HG03521 (cell line): ENCODE data around the gene SHANK2.

ENCODE experiments used
- ATAC-seq: cut with Tn5 transposase; IDR thresholded peaks from one replicate; pipeline ENCODE4 v1.9.1; 2021; ENCODE audit warnings: mild to moderate bottlenecking, moderate library complexity; ENCODE audit not compliant: unreplicated experiment

The SHANK2 gene

DNA sequence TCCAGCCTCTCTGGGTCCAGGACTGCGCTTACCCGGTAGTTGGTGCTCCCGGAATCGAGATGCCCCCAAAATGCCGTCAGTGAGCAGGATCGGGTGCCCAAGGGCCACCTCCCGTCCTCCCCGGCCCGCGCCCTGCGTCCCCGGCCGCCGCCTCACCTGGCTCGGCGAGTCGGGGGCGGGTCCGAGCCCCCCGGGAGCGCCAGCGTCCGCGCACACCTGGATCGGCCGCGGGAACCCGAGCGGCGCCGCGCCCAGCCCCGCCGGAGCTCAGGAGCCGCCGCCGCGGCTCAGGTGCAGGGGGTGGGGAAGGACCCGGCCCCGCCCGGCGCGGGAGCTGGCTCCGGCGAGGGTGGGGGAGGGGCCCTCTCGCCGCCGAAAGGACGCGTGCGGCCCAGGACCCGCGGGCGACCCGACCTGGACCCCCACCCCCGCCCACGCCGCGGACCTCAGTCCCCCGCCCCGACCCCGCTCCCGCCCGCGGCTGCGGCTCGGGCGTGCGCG lies at the start of gene SHANK2:
TSS of gene SHANK2 (minus strand) at position 309 of the 501 bp plus-strand sequence. CDS start 105,251 bp downstream, outside the sequence.
- no peak for ATAC-seq

DNA sequence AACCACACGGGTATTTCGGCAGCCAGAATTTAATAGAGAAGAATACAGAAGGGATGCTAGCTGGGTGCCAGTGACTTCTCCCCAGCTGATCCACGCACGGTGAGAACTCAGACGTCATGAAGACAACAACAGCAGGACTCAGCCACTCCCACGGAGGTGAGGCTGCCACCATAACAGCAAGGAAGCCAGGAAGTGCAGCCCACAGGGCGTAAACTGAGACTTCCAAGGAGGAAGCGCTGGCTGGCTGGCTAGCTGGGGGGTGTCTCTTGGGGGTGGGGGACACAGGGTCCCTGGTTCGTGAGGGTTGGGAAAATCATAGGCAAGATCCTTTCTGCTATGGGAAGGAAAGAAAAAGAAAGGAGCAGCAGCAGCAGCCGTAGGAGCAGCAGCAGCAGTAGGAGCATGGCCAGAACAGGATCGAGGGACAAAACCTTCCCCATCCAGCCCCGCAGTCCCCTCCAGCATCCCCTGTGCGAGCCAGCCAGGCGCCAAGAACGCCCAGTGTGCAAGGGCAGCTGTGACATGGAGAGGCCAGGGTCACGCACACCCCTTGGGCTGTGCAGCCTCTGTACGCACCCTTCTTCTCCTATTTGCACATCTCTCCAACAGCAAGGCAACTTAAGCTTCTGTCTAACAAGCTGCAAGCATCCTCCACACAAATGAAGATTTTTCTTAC lies 49.6 kb upstream of the SHANK2 start:
- ATAC-seq, result no peak

DNA sequence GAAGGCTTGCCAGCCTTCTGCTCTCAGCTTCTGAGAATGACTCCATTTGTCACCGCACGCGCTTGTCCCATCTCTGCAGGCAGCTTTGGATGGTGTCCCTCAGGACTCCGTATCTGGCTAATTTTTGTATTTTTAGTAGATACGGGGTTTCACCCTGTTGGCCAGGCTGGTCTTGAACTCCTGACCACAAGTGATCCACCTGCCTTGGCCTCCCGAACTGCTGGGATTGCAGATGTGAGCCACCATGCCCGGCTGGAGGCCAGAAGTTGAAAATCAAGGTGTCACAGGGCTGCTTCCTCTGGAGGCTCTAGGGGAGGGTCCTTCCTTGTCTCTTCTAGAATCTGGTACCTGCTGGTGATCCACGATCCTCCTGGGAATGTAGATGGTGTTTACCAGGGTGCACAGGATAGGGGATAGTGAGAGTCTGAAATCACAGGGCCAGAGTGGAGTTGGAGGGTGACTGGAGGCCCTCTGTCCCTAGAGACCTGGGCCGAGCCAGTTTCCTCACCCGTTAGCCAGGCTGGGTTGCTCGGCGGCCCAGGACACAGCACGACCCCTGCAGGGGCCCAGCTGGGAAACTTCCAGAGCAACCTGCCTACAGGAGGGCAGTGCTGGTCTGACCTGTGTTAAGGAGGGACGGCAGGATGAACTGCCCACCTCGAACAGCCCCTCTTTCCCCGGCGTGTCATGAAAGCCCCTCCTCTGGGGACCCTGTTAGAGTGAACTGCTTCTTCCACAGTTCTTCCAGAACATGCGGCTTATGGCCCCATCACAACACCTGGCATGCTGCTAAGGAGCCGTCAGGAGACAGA lies 48.9 kb upstream of the SHANK2 start:
- ATAC-seq, result no peak

DNA sequence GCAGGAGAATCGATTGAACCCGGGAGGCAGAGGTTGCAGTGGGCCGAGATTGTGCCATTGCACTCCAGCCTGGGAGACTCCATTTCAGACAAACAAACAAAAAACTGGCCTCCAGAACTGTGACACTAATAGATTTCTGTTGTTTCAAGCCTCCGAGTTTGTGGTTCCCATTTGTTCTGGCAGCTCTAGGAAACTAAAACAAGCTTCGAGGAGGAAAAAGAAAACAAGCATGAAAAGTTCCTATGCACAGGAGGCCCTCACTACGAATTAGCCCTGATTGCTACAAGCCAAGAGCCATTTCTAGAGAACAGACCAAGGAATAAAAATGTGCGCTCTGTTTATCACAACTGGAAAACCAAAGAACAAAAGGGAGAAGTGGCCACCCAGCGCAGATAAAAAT lies 47.8 kb upstream of the SHANK2 start:
- no peak for ATAC-seq

DNA sequence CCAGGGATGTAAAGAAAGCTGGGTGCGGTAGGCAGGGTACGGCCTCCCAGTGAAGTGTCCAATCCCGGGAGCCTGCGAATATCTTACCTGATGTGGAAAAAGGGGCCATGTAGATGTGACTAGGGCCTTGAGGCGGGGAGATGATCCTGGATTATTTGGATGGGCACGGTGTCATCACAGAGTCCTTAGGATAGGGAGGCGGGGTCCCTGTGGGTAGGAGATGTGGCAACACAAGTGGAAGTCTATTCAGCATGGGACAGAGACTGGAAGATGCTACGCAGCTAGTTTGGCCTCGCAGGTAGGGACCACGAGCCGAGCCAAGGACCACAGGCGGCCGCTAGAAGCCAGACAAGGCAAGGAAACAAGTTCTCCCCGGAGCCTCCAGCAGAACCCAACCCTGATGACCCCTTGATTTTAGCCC lies 46.4 kb upstream of the SHANK2 start:
- ATAC-seq, result no peak

DNA sequence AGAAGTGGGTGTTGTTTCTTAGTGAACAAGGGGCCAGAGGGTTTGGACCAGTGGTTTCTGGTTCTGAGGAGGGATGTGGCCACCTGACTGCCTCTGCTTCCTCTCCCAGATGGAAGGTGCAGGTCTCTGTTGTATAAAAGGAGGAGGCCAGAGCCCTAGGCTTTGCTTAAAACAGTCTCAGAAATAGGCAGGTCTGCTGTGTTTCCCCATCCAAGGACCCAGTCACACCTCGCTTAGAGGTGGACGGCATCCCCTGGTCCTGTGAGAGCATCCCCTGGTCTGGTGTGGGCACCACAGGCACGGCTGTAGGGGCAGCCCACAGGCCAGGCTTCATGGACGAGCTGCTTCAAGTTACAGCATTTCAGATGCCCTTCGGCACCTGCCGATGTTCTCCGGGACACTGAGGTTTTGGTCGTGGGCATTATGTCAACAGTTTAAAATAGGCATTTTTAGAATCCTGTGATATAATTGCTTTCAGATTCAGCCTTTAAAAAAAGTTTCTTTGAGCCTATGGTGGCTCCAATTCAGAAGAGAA lies 45.7 kb upstream of the SHANK2 start:
- ATAC-seq, result no peak

DNA sequence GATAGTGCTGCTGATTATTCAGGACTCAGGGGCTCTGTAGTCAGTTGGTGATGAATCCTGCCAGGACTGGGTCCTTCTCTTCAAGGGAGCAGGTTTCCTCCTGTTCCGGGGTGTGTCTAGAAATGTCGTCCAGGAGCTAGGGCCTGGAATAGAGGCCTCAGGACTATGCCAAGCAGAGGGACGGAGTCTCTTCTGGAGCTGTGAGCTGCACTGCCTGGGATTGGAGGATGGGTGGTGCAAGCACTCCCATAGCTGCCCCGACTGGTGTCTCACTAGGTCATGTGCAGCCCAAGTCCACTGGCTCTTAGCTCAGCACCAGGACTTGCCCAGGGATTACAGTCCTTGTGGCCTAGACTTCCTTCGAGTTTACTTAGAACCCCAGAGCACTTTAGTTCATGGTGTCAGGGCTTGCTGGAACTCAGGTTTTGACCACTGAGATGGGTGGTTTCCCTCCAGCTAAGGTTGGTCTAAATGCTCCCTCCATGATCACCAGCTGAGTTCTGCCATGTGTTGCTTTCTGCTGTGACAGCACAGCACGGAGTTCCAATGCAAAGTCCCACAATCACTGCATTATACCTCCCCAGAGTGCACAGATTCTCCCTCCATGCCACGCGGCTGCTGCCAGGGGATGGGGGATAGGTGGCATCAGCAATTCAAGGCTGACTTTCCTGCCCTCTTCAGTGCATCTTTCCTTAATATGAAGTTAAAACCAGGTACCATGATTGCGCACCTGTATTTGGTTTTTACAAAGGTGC lies 42.6 kb upstream of the SHANK2 start:
- ATAC-seq, result no peak

DNA sequence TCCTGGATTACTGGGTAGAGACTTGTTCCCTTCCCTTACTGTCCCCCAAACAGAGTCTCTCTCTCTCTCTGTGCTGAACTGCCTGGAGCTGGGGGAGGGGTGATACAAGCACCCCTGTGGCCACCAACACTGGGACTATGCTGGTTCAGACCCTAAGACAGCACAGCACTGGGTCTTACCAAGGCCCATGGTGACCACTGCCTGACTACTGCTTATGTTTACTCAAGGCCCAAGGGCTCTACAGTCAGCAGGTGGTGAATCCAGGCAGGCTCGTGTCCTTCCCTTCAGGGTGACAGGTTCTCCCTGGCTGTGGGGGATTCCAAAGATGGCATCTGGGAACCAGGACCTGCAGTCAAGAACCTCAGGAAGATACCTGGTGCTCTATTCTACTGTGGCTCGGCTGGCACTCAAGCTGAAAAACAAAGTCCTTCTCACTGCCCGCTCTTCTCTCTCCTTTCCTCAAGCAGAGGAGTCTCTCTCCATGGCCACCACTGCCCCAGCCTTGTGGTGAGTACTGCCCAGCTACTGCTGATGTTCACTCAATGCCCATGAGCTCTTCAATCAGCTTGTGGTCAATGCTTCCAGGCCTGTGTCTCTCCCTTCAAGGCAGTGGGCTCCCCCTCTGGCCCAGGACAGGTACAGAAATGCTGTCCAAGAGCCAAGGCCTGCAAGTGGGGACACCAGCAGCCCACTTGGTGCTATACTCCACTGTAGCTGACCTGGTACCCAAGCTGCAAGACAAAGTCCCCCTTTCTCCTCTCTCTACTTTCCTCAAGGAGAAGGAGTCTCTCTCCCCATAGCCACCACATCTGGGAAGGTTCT lies 41.8 kb upstream of the SHANK2 start:
- no peak for ATAC-seq

DNA sequence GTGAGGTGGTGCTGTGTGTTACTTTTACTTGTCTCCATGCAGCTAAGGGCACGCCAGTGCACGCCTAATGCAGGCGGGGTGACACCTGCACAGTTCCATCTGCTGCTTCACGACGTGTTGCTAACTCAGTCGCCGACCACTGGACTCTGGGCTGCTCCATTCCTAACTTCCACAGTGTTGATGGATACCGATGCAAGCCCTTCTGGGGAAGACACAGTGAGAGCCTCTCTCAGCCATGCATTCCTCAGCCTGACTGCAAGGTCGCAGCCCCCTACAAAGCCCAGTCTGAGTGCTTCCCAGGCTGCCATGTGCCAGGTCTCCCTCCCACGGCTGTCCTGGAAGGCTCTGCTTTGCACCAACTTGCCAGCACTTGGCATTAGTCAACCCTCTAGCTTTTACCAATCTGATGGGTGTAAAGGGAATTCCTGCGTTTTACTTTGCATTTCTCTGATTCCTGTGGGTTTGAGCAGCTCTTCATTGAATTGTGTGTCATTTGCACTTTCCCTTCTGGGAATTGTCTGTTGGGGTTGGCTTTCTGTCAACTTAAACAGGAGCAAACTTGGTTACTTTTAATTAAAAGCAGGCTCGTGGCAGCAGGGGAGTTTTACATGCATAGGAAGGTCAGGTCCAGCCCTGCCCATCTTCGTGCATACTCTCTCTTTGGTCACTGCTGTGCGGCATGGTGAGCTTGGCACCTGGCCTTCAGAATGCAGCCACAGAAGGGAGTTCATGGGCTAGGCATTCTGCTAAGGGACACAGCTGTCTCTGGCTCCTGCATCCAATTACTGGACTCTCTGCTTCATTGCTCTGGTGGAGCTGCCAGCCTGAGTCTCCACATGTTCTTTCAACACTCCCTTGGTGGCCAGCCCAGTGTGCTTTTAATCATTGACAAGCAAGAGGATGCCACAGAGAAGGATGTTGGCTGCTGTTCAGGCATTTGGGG lies 34.6 kb upstream of the SHANK2 start:
- ATAC-seq, result no peak

DNA sequence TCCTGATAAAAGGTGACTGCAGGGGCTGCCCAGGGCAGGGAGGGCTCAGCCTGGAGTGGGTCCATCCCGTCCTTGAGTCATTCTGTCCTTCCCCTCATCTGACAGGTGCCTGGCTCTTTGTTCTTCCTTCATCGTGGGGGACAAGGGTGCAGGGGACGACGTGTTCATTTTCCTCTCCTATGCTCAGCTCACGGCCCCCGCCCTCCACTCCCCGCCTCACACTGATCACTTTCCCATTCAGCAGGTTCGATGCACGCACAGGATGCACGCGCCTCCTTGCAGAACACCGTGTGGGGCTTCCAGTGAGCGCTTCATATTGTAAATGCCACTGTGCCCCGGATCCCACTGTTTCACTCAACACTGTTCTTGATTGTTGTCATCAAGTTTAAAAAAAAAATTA lies 32.7 kb upstream of the SHANK2 start:
- ATAC-seq, result no peak

DNA sequence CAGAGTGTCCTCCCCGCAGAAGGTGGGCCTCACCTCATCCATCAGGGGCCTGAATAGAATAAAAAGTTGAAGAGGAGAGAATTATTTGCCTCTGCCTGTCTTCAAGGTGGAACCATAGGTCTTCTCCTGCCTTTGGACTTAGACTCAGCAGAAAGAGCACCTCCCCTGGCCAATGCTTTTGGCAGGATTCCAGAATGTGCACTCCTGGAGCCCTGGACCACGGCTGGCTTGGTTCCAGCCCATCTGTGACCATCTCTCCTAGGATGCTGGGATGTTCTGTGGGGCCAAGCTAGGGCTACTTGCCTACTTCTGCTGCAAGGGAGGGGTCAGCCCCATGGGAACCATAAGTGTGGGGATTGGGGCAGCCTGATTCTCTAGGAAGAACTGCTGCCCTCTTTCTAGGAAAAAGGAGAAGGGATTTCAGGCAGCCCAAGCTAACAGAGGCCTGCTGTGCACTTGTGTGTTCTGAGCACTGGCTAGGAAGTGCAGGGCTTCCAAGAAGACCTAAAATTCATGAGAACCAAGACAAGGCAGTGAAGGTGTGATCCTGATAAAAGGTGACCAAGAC lies 32.2 kb upstream of the SHANK2 start:
- no peak for ATAC-seq

DNA sequence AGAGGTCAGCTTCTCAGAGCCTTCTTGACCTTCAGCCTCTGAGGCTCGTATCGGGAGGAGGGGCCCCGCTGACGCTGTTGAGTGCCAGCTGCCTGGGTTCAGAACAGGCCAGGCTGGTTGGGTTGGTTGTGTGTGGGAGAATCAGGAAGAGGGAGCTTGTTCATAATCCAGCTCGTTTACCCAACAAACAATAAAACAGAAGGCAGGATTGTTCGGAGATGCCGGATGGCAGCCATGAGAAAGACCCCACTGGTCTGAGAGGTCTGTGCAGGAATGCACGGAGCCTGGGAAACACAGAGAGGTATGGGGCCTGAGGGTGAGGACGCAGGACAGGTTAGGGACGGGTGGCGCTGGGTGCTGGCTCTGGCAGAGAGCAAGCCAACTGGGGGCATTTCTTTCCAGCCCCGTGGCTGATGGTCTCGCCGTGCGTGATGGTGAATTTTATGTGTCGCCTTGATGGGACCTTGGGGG lies 31.6 kb upstream of the SHANK2 start:
- ATAC-seq, result no peak

DNA sequence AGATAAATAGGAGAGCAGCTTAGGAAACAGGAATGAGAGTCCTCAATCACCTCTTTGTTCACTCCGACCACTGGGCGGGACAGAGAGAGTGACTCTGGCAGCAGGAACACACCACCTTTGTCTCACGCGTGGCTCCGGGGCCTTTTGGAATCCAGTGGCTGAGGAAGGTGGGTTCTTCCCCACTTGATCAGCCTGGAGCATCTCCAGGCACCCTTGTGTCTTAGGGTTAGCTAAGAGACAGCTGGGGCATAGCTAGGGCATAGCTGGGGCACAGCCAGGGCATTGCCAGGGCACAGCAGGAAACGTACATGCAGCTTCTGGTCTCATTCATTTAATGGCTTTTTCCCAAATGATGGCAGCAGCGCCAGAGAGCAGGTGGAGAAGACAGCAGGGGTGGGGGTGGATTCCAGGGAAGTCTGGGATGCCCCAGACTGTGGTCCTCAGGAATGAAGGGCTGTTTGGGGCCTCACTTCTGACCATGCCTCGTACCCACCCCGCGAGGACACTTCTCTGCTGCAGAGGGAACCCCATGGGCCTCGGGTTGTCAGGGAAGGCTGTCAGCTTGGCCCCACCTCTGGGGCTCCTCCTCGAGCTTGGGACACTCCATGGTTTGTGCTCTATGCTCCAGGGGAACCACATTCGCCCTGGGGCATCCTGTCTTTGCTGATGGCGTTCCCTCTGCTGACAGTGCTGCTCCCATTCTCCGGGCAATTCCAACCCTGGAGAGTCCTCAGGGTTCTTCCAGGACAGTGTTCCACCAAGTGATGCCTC lies 30.4 kb upstream of the SHANK2 start:
- ATAC-seq, result no peak

DNA sequence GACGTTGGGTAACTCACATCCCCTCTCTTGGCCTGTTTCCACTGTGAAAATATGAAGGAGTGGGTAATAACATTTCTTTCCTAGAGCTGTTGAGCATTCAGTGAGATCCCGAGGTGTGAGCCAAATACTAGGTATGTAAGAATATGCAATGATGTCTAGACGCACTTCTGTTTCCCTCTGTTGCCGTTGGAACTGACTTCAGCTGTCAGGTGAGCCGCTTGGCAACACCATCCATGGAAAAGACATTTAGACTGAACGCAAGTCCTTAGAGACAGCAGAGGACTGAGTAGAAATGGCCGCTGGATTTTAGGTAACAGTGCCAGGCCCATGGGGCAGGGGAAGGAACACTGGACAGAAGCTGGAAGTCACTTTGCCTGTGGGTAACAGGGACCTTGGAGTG lies 29.5 kb upstream of the SHANK2 start:
- ATAC-seq, result no peak

DNA sequence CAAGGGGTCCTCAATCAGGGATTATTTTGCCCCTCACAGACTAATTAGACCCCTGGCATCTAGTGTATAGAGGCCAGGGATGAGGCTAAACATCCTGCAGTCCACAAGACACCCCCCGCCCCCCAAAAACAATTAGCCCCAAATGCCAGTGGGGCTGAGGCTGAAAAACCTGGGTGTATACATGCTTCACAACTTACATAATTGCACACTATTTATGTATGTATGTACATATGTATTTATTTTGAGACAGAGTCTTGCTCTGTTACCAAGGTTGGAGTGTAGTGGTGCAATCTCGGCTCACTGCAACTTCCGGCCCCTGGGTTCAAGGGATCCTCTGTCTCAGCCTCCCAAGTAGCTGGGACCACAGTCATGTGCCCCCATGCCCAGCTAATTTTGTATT lies 28.8 kb upstream of the SHANK2 start:
- ATAC-seq, result no peak

DNA sequence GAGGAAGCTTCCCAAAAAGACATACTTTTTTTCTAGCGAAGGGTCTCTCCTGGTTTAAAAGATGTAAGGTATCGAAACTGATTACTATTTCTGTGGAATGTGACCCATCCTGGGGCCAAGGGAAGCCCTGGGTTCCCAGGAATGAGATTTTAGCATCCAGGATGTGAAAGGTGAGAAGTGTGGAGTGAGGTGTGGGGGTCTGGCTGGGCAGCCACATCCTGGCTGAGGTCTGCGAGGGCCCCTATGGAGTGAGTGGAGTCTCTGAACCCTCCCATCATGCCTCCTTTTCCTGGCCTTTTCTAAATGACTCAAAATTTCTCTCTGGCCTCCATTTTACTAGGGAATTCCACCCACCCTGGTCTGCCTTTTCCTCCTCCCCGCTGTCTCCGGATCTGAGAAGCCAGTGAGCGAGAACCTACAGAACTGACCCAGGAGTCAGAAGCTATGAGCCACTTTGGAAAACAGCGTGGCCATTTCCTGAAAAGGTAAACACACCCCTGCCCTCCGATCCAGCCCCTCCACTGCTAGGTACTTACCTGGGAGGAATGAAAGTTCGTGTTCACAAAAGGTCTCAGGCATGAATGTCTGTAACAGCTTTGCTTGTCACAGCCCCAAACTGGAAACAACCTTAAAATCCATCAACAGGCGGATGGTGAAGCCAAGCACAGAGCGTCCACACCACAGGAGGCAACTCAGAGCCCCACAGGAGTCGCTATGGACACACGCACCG lies 27.7 kb upstream of the SHANK2 start:
- ATAC-seq, result no peak

DNA sequence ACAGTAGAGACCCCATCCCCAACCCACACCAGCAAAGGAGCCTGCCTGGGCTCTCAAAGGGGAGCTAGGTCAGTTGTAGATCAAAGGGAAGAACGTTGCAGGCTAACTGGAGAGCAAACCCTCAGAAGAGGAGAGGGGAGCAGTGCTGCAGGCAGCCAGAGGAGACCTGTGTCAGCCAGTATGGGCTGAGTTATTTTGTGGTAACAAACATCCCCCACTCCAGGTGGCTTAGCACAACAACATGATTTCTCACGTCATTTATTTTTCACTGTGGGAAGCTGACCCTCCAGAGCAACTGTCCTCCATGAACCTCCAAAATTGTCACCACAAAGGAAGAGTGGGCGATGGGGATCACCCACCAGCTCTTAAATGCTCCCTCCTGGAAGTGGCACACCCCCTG lies 19.8 kb upstream of the SHANK2 start:
- ATAC-seq, result no peak
